Measurements from ENCODE around the gene TAS2R5. TPM values are rescaled to one million over a fixed set of nuclear protein-coding genes. Genes with fewer than 3 reads are reported as not detected.

The TAS2R5 gene
- total RNA-seq, 2 experiments from 2014 or later: 1.8 to 2.2 TPM

DNA sequence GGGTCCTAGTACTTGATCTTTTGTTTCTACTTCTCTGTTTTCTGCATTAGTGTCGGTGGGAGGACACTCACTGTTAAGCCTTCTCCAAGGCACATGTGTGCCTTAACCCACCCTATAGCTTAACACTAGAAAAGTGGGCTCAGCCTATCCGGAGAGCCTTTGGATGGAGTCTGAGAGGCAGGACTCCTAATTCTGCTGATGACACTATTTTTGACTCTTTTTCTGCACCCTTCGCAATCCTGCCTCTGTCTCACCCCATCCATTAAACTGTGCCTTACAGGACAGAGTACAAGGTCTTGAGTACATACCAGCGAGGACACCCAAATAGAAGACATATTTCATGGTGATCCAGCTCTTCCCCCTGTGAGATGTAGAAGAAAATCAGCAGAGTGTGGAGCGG, 50.7 kb downstream of the TAS2R5 start:
- no peaks in the 10 kb centered on the region for H3K9me3 ChIP-seq (ENCODE audit: low read length)
- H3K4me2 ChIP-seq (ENCODE audit: low read length): no peak overlapping the region
- intact Hi-C loops (cut with micrococcal nuclease; ENCODE audit: unreplicated experiment): no loop called here
- H3K9me2 ChIP-seq (ENCODE audit: insufficient read depth, low read length): no peaks in the 10 kb centered on the region
- ChIA-PET POLR2A (no interaction called here), CTCF (ENCODE audit: unreplicated experiment) (no interaction called here)
- no peaks in the 10 kb centered on the region for H3K79me2 ChIP-seq (ENCODE audit: insufficient read depth, low read depth, low read length)
- DNase-seq (ENCODE audit: low spot score): no peak
- H2AFZ ChIP-seq (ENCODE audit: low read length): no peak overlapping the region
- BruUV-seq (replicated peaks): no TSS peak
- H3K27ac ChIP-seq (ENCODE audit: low read depth, low read length, poor library complexity, severe bottlenecking): no peak overlapping the region
- no peak overlapping the region for H3K4me3 ChIP-seq (ENCODE audit: low read depth, low read length, poor library complexity, severe bottlenecking)
- TF ChIP-seq EZH2phosphoT487 (IDR thresholded peaks at IDR 0.05; ENCODE audit: borderline replicate concordance, low read depth, low read length): no peak
- TF ChIP-seq, protein P1, sequence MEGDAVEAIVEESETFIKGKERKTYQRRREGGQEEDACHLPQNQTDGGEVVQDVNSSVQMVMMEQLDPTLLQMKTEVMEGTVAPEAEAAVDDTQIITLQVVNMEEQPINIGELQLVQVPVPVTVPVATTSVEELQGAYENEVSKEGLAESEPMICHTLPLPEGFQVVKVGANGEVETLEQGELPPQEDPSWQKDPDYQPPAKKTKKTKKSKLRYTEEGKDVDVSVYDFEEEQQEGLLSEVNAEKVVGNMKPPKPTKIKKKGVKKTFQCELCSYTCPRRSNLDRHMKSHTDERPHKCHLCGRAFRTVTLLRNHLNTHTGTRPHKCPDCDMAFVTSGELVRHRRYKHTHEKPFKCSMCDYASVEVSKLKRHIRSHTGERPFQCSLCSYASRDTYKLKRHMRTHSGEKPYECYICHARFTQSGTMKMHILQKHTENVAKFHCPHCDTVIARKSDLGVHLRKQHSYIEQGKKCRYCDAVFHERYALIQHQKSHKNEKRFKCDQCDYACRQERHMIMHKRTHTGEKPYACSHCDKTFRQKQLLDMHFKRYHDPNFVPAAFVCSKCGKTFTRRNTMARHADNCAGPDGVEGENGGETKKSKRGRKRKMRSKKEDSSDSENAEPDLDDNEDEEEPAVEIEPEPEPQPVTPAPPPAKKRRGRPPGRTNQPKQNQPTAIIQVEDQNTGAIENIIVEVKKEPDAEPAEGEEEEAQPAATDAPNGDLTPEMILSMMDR (conservative IDR thresholded peaks at IDR 0.05; ENCODE audit: low read length): no peak
- no peaks in the 10 kb centered on the region for H3K4me1 ChIP-seq (ENCODE audit: insufficient read depth, low read length, poor library complexity, severe bottlenecking)
- H4K20me1 ChIP-seq (ENCODE audit: insufficient read depth, low read length): no peaks in the 10 kb centered on the region
- no peaks in the 10 kb centered on the region for H3K36me3 ChIP-seq (ENCODE audit: insufficient read depth, low read length)

Other genes with a start within 250 kb of the TAS2R5 start
- gene AGK, start 238.8 kb upstream of the TAS2R5 start, total RNA-seq (2014; rRNA removed; shearing (Covaris generic)): 26.5 and 31.2 TPM in 2 replicates
- gene AGK, start 238.8 kb upstream of the TAS2R5 start, total RNA-seq (2022): 33.6 and 40.5 TPM in 2 replicates
- gene DENND11, start 88.1 kb upstream of the TAS2R5 start, total RNA-seq (2014; rRNA removed; shearing (Covaris generic)): 3.8 and 4.9 TPM in 2 replicates
- 9.7 and 9.9 TPM in 2 replicates for gene DENND11, start 88.1 kb upstream of the TAS2R5 start, total RNA-seq (2022)
- not detected in 2 replicates for gene WEE2, start 81.9 kb upstream of the TAS2R5 start, total RNA-seq (2014; rRNA removed; shearing (Covaris generic))
- not detected in 2 replicates for gene WEE2, start 81.9 kb upstream of the TAS2R5 start, total RNA-seq (2022)
- gene SSBP1, start 51.9 kb upstream of the TAS2R5 start, total RNA-seq (2014; rRNA removed; shearing (Covaris generic)): 177 and 235 TPM in 2 replicates
- gene SSBP1, start 51.9 kb upstream of the TAS2R5 start, total RNA-seq (2022): 157 and 178 TPM in 2 replicates
- 2.5 and 3.8 TPM in 2 replicates for gene TAS2R3, start 26.1 kb upstream of the TAS2R5 start, total RNA-seq (2014; rRNA removed; shearing (Covaris generic))
- 1.5 and 2.4 TPM in 2 replicates for gene TAS2R3, start 26.1 kb upstream of the TAS2R5 start, total RNA-seq (2022)
- 1.6 and 2.4 TPM in 2 replicates for gene TAS2R4, start 13.5 kb upstream of the TAS2R5 start, total RNA-seq (2014; rRNA removed; shearing (Covaris generic))
- gene TAS2R4, start 13.5 kb upstream of the TAS2R5 start, total RNA-seq (2022): 1.2 and 1.8 TPM in 2 replicates
- not detected in 2 replicates for gene PRSS37, start 51.3 kb downstream of the TAS2R5 start, total RNA-seq (2014; rRNA removed; shearing (Covaris generic))
- not detected in 2 replicates for gene PRSS37, start 51.3 kb downstream of the TAS2R5 start, total RNA-seq (2022)
- 0.06 TPM in 1 of 2 replicates, not detected in the other for gene OR9A4, start 126.2 kb downstream of the TAS2R5 start, total RNA-seq (2014; rRNA removed; shearing (Covaris generic))
- not detected in 2 replicates for gene OR9A4, start 126.2 kb downstream of the TAS2R5 start, total RNA-seq (2022)
- gene CLEC5A, start 156.8 kb downstream of the TAS2R5 start, total RNA-seq (2014; rRNA removed; shearing (Covaris generic)): not detected in 2 replicates
- not detected in 2 replicates for gene CLEC5A, start 156.8 kb downstream of the TAS2R5 start, total RNA-seq (2022)
- gene TAS2R38, start 183.6 kb downstream of the TAS2R5 start, total RNA-seq (2014; rRNA removed; shearing (Covaris generic)): not detected in 2 replicates
- not detected in 2 replicates for gene TAS2R38, start 183.6 kb downstream of the TAS2R5 start, total RNA-seq (2022)
- 0.03 and 0.05 TPM in 2 replicates for gene MGAM, start 205.7 kb downstream of the TAS2R5 start, total RNA-seq (2014; rRNA removed; shearing (Covaris generic))
- not detected in 2 replicates for gene MGAM, start 205.7 kb downstream of the TAS2R5 start, total RNA-seq (2022)